Heart left ventricle (tissue), 13 donors: ENCODE measurements around the gene TMEM236.

Experiments used
- CTCF ChIP-seq, 12 donors: fragments of 200-600 bp; sonication (generic) in 4 of 12; IDR thresholded peaks; one replicate each; pipeline versions ENCODE4 v1.5.0 to v1.8.0; 2018 to 2022; ENCODE audit warnings: antibody characterized with exemption in 12 of 12, mild to moderate bottlenecking in 5 of 12
- POLR2A ChIP-seq, 2 donors: fragments of 450-650 bp; IDR thresholded peaks; one replicate each; pipeline ENCODE4 v1.6.1; 2017; ENCODE audit warnings: antibody characterized with exemption in 2 of 2, mild to moderate bottlenecking in 2 of 2, moderate library complexity in 2 of 2
- donor health status: ischemic (EF 13 %, LVEDD 7.1; RV severe dilation, severe dysfunction).
- donor health status: DM: no; HTN: yes; CAD: no.
- donor health status: DM: no; HTN: no; CAD: no.
- donor health status: ischemic (EF 25% LVEDD 6.9; RV normal size, moderate dysfunction).
- donor health status: ischemic (EF 25% LVEDD 5.7; RV mildly dilated, moderate dysfunction).
- donor health status: ischemic (EF 35%, LVEDD 5.7; RV mildly dilated, moderate dysfunction).
- donor health status: nonischemic (EF 11% LVEDD 7.7; RV severe dilation, severe dysfunction).
- donor health status: DM: yes; HTN: yes; CAD: no.
- donor health status: PGD.
- donor health status: ischemic (EF 29% LVEDD 5.4; RV normal size, mild dysfunction).
- donor health status: nonischemic (EF 23%, LVEDD 6.1; RV moderate dilation, normal function).

DNA sequence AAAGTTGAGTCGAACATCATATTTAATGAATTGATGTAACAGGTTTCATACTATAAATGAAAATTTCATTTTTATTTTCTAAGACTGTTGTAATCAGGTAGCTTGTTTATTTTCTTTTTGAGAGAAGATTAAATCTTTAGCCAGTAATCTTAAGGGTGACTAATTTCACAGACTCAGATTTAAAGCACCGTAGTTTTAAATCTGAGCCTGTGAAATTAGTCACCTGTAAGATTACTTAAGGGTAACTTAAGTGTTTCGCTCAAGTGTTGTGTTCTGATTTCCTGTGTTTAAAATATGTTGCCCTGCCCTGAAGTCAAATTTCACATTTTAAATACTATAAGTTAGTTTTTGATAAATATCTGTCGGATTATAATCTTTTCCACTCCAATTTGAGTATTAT, 35.8 kb upstream of the TMEM236 start:
- TF ChIP-seq CTCF (IDR thresholded peaks at IDR 0.05), result no peak
- no peak for TF ChIP-seq POLR2A (IDR thresholded peaks at IDR 0.05)
